Stimulated activated CD4-positive, alpha-beta T cell treated with anti-CD3 and anti-CD28 coated beads, Interleukin-2, amount 100 ng/mL, for 4 hours (primary cell): Measurements from ENCODE around the gene PTGR1.

Experiments
- DNase-seq: peaks from one replicate; pipeline ENCODE4 v3.0.0-alpha.2; 2020; ENCODE audit warnings: low read depth

The PTGR1 gene

DNA sequence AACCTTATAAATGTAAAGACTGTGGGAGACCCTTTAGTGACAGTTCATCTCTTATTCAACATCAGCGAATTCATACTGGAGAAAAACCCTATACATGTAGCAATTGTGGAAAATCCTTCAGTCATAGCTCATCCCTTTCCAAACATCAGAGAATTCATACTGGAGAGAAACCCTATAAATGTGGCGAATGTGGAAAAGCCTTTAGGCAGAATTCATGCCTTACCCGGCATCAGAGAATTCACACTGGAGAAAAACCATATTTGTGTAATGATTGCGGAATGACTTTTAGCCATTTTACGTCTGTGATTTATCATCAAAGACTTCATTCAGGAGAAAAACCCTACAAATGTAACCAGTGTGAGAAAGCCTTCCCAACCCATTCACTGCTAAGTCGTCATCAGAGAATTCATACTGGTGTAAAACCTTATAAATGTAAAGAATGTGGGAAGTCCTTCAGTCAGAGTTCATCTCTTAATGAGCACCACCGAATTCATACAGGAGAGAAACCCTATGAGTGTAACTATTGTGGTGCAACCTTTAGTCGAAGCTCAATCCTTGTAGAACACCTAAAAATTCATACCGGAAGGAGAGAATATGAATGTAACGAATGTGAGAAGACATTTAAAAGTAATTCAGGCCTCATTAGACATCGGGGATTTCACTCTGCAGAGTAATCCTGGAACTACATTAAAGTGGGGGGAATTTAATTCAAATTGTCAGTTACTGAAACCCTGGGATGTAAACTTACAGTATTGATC is 56.8 kb downstream of the PTGR1 start:
- no peak for DNase-seq

DNA sequence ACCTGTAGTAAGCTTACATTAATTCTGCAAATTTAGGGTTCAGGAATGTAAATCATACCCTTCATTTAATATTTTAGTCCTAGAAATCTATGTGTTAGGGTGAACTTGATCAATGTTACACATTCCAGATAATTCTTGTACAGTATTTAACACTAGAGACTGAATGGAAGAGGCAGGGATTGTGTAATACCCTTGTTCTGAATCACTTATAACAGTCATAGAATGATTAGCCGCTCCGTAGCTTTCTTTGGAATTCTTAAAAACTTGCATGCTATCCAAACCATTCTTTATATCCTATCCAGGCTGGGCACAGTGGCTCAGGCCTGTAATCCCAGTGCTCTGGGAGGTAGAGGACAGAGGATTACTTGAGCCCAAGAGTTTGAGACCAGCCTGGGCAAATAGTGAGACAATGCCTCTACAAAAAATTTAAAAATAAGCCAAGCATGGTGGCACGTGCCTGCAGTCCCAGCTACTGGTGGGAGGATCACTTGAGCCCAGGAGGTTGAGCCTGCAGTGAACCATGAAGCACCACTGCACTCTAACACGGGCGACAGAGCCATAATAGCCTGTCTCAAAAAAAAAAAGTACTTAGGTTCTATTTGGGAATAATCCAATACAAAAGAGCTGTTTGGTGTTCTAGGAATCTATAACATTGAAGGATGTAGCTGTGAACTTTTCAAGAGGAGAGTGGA is 66.2 kb downstream of the PTGR1 start:
- no peak for DNase-seq

DNA sequence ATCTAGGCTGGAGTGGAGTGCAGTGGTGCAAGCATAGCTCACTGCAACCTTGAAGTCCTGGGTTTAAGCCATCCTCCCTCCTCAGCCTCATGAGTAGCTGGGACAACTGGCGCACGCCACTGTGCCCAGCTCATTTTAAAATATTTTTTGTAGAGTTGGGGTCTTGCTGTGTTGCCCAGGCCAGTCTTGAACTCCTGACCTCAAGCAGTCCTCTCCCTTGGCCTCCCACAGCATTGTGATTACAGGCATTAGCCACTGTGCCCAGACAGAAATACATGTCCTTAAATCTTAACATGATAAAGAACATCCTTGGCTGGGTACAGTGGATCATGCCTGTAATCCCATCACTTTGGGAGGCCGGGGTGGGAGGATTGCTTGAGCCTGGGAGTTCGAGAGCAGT is 67.7 kb downstream of the PTGR1 start:
- DNase-seq = no peak

DNA sequence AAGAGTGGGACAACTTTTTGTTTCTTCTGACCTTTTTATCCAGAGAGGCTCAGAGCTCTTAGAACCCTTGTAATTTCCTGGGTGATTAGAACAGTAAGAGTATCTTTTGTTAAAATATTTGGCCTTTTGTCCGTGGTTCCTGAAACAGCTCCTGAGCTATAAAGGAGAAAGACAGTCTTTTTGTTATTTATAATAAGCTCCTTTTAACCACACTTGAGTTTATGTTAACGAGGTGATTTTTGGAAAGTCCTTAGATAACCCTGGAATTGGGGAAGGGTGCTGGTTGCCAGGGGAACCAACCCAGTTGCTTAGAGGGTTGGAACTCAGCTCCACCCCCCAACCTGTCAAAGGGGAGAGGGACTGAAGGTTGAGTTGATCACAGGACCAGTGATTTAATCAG is 69.7 kb downstream of the PTGR1 start:
- no peak for DNase-seq

DNA sequence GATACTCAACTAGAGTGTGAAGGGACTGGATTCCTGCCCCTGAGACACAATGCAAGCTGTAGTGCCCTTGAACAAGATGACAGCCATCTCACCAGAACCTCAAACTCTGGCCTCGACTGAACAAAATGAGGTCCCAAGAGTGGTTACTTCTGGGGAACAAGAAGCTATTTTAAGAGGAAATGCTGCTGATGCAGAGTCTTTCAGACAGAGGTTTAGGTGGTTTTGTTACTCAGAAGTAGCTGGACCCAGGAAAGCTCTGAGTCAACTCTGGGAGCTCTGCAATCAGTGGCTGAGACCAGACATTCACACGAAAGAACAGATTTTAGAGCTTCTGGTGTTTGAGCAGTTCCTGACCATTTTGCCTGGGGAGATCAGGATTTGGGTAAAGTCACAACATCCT is 72.1 kb downstream of the PTGR1 start:
- no peak for DNase-seq

DNA sequence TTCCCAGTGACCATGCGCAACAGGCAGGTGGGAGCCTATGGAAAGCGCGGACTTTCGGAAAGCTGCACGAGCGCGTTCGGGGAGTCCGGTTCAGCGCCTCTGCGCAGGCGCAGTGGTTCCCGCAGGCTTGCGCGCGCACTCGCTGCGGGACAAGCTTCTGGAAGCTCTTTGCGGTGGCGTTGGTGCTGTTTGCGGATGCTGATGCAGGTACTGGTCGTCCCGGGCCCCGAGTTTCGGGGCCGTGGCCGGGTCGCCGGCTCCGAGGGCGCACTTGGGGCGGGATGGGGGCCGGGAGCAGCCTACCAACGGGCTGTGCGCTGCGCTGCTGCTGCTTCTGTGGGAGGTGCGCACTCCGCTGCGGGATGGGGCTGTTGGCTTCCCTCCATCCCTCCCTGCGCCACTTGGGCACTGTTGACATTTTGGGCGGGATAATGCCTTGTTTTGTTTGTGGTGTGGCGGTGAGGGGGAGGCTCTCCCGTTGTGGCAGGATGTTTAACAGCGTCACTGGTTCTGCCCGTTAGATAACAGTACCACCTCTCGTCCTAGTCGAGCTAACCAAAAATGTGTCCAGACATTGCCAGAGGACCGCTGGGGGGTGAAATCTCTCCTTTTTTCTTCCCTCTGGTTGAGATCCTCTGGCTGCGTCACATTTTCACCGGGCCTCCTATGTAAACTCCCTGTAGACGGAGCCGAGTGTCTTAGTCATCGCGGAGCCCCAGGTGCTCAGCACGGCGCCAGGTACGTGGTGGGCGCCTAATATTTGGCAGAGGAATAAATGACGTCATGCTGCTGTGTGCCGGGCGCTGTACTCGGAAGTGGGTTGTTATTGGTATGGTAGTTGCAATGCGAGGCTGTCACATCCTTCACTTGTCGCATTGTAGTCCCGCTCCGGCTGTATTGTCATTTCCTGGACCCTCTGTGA is 74.1 kb downstream of the PTGR1 start, which contains the start of gene ZNF483:
Gene ZNF483, plus strand, starts transcription at position 124 of the 922 bp plus-strand sequence. CDS start 2,217 bp downstream, outside the sequence.
- peak; percentile 72 for DNase-seq

DNA sequence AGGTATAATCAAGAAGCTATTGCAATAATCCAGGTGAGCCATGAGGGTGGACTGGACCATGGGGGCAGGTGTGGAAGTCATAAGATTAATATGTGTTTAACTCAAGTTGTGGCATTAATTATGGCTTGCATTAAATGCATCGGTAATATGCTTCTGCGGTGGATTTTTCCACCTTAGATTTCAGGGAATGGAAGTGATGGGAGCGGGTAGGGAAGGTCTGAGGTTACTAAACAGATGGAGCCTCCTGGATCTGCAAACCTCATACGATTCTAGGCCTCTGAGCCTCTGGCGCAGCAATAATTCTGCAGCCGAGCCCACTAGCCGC is 74.8 kb downstream of the PTGR1 start:
- no peak for DNase-seq

DNA sequence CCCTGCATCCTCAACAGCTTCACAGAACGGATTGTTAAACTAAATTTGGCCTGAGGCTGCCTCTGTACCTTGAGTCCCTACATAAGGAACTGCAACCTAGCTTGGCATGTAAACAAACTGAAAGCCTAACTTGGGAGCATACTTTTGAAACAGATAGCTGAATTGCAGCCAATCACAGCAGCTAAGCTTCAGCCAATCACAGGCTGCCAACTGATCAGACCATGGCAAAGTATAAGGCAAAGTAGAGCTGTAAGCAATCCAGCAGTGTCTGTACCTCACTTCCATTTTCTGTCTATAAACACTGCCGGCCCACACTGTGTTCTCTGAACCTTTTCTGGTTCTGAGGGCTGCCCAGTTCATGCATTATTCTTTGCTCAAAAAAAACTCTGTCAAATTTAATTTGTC is 83.4 kb downstream of the PTGR1 start:
- no peak for DNase-seq

DNA sequence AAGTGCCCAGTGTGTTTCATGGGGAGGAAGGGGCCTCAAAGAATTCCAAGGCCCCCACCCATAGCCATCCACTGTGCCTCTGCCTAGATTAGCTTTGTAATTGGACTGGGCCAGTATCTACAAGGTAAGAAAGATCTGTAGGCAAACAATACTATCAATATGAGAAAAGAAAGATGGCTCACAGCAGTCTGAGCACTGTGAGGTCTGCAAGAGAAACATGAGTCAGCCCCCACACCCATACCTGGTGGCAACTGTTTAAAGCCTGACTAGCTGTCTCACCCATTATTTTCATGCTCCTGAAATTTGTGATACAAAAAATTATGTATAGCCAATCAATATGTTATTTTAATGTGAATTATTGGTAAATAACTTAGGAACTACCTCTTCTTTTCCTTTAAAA is 84.5 kb downstream of the PTGR1 start:
- no peak for DNase-seq
